Measurements from ENCODE around the gene SCARF2. TPM values are rescaled to one million over a fixed set of nuclear protein-coding genes. Genes with fewer than 3 reads are reported as not detected.

The SCARF2 gene
- total and polyA plus RNA-seq, 10 donors = 1.1 to 18.0 (median 9.4) TPM

DNA sequence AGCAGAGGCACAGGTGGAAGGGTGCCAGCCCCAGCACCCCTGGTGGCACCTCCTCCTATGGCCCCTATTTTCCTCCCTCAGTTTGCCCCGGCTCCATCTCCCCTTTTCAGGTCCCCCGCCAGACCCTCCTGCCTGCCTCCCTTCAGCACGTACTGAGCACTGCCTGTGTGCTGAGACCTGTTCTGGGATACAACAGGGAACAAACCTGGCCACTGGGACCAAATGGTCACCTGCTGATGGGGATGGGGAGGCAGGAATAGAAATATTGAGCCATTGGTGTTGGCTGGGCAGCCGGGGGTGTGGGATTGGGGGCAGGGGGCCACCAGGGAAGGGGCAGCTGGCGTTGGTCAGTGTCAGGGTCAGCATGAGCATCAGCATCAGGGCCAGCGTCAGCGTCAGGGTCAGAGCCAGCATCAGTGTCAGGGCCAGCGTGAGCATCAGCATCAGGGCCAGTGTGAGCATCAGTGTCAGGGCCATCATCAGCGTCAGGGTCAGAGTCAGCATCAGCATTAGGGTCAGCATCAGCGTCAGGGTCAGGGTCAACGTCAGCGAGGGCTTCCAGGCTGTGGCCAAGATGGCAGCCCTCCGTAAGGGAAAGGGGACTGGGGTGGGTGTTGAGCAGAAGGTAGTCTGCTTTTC, 36.1 kb downstream of the SCARF2 start:
- no peak for TF ChIP-seq POLR2AphosphoS5 (IDR thresholded peaks at IDR 0.05)
- TF ChIP-seq POLR2A (IDR thresholded peaks at IDR 0.05) = no peak
- TF ChIP-seq, protein P1, sequence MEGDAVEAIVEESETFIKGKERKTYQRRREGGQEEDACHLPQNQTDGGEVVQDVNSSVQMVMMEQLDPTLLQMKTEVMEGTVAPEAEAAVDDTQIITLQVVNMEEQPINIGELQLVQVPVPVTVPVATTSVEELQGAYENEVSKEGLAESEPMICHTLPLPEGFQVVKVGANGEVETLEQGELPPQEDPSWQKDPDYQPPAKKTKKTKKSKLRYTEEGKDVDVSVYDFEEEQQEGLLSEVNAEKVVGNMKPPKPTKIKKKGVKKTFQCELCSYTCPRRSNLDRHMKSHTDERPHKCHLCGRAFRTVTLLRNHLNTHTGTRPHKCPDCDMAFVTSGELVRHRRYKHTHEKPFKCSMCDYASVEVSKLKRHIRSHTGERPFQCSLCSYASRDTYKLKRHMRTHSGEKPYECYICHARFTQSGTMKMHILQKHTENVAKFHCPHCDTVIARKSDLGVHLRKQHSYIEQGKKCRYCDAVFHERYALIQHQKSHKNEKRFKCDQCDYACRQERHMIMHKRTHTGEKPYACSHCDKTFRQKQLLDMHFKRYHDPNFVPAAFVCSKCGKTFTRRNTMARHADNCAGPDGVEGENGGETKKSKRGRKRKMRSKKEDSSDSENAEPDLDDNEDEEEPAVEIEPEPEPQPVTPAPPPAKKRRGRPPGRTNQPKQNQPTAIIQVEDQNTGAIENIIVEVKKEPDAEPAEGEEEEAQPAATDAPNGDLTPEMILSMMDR (IDR thresholded peaks at IDR 0.05 in 8 of 11, conservative IDR thresholded peaks at IDR 0.05 in 3 of 11) = no peak
- Histone ChIP-seq H3K27me3 (replicated peaks in 1 of 7) (no peaks in the 10 kb centered on the region), H3K4me1 (peaks cover 0 to 14% (median 0%) of the 10 kb centered on the region in 6 donors), H3K4me3 (no peak overlapping the region), H3K27ac (no peak overlapping the region), H3K36me3 (peaks cover 0 to 60% (median 22%) of the 10 kb centered on the region in 6 donors), H3K9me3 (no peaks in the 10 kb centered on the region)
- DNase-seq = no peak
- WGBS, 5 donors = 90 to 95% (median 93%) methylated on average over 13 of the region's 13 CpGs
- intact Hi-C loops (cut with DNase I; ENCODE audit: low total_unique reads) = no loop called here

DNA sequence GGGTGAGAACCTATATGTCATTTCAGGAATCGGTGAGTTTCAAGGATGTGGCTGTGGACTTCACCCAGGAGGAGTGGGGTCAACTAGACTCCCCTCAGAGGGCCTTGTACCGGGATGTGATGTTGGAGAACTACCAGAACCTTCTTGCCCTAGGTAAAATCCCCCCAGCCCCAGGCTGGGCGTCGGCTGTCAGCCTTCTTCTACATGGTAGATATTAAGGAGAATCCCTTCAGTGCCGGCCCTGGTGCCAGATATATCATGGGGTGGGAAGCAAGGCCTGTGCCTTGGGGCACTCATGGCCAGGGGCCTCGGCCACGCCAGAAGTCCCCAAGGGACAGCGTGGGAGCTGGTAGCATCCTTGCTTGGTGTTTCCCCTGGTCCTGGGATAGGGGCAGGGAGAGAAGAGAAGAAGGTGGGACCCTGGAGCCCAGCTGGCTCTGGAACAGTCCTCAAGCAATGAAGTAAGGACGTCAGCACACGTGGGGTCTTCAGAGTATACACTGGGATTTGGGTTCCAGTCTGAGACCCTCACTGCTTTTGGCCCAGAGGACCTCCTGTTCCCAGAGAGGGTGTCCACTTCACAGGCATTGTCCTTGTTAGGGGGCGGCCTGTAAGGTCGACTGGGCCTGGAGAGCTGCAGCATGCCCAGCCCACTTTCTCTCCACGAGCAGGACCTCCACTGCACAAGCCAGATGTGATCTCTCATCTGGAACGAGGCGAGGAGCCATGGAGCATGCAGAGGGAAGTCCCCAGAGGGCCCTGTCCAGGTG, 36.8 kb downstream of the SCARF2 start:
- Histone ChIP-seq H3K4me1 (peaks cover 0 to 21% (median 6%) of the 10 kb centered on the region in 6 donors), H3K36me3 (peaks cover 0 to 53% (median 15%) of the 10 kb centered on the region in 6 donors), H3K4me3 (no peak overlapping the region), H3K27ac (no peak overlapping the region), H3K9me3 (no peaks in the 10 kb centered on the region), H3K27me3 (replicated peaks in 1 of 7) (no peaks in the 10 kb centered on the region)
- intact Hi-C loops (cut with DNase I; ENCODE audit: low total_unique reads) = no loop called here
- no peak for TF ChIP-seq POLR2AphosphoS5 (IDR thresholded peaks at IDR 0.05)
- TF ChIP-seq POLR2A (IDR thresholded peaks at IDR 0.05) = no peak
- TF ChIP-seq, protein P1 (IDR thresholded peaks at IDR 0.05 in 8 of 11, conservative IDR thresholded peaks at IDR 0.05 in 3 of 11) = no peak
- WGBS, 5 donors = 81 to 90% (median 89%) methylated on average over 10 to 15 of the region's 15 CpGs
- no peak for DNase-seq

DNA sequence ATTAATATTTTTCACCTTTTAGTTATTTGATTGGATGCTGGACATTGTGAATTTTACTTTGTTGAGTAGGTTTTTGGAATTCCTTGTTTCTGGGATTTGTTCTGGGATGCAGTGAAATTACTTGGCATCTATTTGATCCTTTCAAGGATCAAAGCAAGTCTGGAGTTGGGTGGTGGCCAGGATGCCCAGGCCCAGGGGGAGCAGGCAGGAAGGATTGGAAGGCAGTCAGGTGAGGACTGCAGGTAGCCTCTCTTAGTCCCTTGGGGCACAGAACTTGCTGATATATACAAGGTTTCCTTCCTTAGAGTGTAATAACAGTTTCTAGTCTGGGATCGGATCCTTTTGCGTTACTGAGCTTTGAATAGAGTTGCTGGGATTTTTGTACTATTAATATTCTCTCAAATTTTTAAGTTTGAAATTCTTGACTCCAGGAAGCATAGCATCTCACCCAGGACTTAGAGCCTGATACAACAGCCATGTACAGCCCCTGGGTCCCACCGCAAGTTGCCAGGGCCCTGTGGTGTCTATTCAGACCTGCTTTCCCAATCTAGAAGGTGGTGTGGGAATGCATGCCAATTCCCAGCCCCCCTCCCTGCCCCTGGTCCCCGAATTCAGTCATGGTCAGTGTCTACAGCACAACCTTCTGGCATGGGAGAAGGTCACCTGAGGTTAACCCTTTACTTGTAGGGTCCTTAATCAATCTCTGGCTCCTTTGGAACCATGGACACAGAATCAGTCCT, 37.6 kb downstream of the SCARF2 start:
- H3K4me1 ChIP-seq = peaks cover 4 to 29% (median 13%) of the 10 kb centered on the region in 6 donors
- H3K27ac ChIP-seq = no peak overlapping the region
- WGBS, 5 donors = 60 to 92% (median 86%) methylated on average over 4 of the region's 4 CpGs
- DNase-seq = no peak
- no peaks in the 10 kb centered on the region for H3K27me3 ChIP-seq (replicated peaks in 1 of 7)
- peaks cover 0 to 45% (median 8%) of the 10 kb centered on the region in 6 donors for H3K36me3 ChIP-seq
- no peaks in the 10 kb centered on the region for H3K9me3 ChIP-seq
- intact Hi-C loops (cut with DNase I; ENCODE audit: low total_unique reads) = no loop called here
- TF ChIP-seq POLR2AphosphoS5 (IDR thresholded peaks at IDR 0.05) = no peak
- TF ChIP-seq, protein P1 (IDR thresholded peaks at IDR 0.05 in 8 of 11, conservative IDR thresholded peaks at IDR 0.05 in 3 of 11) = no peak
- TF ChIP-seq POLR2A (IDR thresholded peaks at IDR 0.05) = no peak
- H3K4me3 ChIP-seq = no peak overlapping the region

Measured in spleen (tissue), 11 donors.